ENCODE results near the gene TCN2.
A peak's percentile ranks its signal among the peaks of the same experiment; 100 is the strongest.

The TCN2 gene

GRCh38 chr22:30578481-30578880 is 28.5 kb upstream of the TCN2 start:
- ChIA-PET POLR2A (ENCODE audit: low non-redundant PET) (no interaction called here), CTCF (no interaction called here)
- no peak for DNase-seq (ENCODE audit: low spot score)
- peak overlapping the region; percentile 44 for H3K27ac ChIP-seq
- TF ChIP-seq, protein P1, sequence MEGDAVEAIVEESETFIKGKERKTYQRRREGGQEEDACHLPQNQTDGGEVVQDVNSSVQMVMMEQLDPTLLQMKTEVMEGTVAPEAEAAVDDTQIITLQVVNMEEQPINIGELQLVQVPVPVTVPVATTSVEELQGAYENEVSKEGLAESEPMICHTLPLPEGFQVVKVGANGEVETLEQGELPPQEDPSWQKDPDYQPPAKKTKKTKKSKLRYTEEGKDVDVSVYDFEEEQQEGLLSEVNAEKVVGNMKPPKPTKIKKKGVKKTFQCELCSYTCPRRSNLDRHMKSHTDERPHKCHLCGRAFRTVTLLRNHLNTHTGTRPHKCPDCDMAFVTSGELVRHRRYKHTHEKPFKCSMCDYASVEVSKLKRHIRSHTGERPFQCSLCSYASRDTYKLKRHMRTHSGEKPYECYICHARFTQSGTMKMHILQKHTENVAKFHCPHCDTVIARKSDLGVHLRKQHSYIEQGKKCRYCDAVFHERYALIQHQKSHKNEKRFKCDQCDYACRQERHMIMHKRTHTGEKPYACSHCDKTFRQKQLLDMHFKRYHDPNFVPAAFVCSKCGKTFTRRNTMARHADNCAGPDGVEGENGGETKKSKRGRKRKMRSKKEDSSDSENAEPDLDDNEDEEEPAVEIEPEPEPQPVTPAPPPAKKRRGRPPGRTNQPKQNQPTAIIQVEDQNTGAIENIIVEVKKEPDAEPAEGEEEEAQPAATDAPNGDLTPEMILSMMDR (conservative IDR thresholded peaks at IDR 0.05; ENCODE audit: low read depth) = no peak

DNA sequence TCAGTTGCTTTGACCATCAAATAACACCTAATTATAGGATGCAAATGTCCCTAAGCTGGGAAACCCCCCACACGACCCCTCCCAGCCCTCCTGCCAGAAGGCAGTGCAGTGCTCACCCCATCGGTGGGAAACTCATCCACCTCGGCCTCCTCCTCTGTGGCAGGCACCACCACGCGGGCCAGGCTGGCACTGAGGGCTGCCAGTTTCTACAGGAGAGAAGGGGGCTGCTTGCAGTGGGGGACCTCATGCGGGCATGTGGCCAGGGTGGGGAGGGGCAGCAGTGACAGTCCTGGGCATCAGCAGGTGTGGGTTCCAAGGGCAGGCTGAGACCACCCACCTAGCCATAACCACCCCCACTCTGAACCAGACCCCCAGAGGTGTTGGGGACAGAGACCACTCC is 26.1 kb upstream of the TCN2 start:
- CTCF ChIA-PET = no interaction called here
- no peak for DNase-seq (ENCODE audit: low spot score)
- H3K27ac ChIP-seq = no peak overlapping the region
- TF ChIP-seq, protein P1 (conservative IDR thresholded peaks at IDR 0.05; ENCODE audit: low read depth) = no peak
- POLR2A ChIA-PET (ENCODE audit: low non-redundant PET) = no interaction called here

GRCh38 chr22:30582051-30582450 is 24.9 kb upstream of the TCN2 start:
- TF ChIP-seq, protein P1 (conservative IDR thresholded peaks at IDR 0.05; ENCODE audit: low read depth) = no peak
- ChIA-PET POLR2A (ENCODE audit: low non-redundant PET) (interaction anchor here (0.5 kb wide), 1 partner anchor 12 kb away, joined by 4 read pairs; no protein-coding TSS in a partner anchor), CTCF (no interaction called here)
- no peak overlapping the region for H3K27ac ChIP-seq
- no peak for DNase-seq (ENCODE audit: low spot score)

DNA sequence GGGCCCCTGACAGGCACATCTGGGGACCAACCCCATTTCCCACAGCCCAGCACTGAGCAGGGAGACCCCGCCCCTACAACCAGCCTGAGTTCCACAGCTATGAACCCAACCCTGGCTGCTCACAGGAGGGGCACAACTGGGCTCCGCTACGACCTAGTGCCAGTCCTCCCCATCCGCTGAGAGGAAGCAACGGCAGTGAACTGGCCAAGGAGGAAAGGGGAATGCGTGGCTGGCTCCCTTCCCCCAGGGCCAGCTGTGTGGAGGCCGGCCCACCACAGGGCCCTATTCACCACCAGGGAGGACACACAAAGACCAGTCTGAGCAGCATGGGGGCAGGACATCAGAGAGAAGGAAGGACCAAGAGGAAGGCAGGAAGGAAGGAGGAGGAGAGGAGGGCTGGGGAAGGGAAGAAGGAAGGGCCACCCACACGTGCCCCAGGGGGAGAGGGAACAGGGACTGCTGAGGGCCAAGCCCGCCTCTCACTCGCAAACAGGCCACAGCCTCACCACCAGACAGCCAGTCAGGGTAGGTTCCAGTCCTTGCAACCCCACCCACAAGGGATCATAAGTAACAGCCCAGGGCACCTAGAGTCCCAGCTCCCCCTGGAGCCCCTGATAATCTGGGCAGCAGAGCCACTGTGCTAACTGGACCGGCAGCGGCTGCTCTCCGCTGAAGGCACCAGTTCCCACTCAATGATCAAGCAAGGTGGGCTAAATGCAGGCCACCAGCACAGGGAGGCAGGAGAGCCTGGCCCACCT is 24.0 kb upstream of the TCN2 start:
- ChIA-PET POLR2A (ENCODE audit: low non-redundant PET) (no interaction called here), CTCF (interaction anchor here (0.6 kb wide), 1 partner anchor 26 kb away, joined by 4 read pairs; no protein-coding TSS in a partner anchor)
- no peak for DNase-seq (ENCODE audit: low spot score)
- TF ChIP-seq, protein P1 (conservative IDR thresholded peaks at IDR 0.05; ENCODE audit: low read depth) = no peak
- no peak overlapping the region for H3K27ac ChIP-seq

- H3K27ac ChIP-seq = no peak overlapping the region
- POLR2A ChIA-PET (ENCODE audit: low non-redundant PET) = no interaction called here
- no peak for DNase-seq (ENCODE audit: low spot score)
- TF ChIP-seq, protein P1 (conservative IDR thresholded peaks at IDR 0.05; ENCODE audit: low read depth) = no peak
- CTCF ChIA-PET = no interaction called here
These were observed 22.5 kb upstream of the TCN2 start for GRCh38 chr22:30584441-30584840.

DNA sequence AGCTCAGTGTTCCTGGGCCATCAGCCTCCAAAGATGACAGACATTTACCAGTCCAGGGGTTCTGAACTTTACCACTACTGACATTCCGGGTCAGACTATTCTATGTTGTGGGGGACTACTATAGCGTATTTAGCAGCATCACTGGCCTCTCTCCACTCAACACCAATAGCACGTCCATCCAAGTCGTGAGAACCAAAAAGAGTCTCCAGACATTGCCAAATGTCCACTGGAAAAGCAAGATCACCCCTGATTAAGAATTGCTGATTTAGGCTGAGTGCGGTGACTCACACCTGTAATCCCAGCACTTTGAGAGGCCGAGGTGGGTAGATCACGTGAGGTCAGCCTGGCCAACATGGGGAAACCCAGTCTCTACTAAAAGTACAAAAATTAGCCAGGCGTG is 20.6 kb upstream of the TCN2 start:
- TF ChIP-seq, protein P1 (conservative IDR thresholded peaks at IDR 0.05; ENCODE audit: low read depth) = no peak
- ChIA-PET CTCF (no interaction called here), POLR2A (ENCODE audit: low non-redundant PET) (no interaction called here)
- H3K27ac ChIP-seq = no peak overlapping the region
- no peak for DNase-seq (ENCODE audit: low spot score)
